NCI-H2107 treated with DMSO at 0.1 percent for 48 hours (cell line): ENCODE data around the gene PLEKHN1.
"Not testable (repeated sequence)": the region's sequence is repeated elsewhere in the genome, so short reads cannot be mapped to it uniquely, and the experiment has no call there.

Experiments
- DNase-seq: peaks from one replicate; lab custom pipeline; 2025; ENCODE audit not compliant: unreplicated experiment; lab: John Stamatoyannopoulos, UW

Gene PLEKHN1

GRCh38 chr1:1005774-1006304 is 39.6 kb downstream of the PLEKHN1 start:
- no peak for DNase-seq

- DNase-seq: no peak
These were observed 40.2 kb downstream of the PLEKHN1 start for GRCh38 chr1:1006305-1007159.

- not testable (repeated sequence) for DNase-seq
These were observed 43.8 kb downstream of the PLEKHN1 start for GRCh38 chr1:1010131-1010530.

- no peak for DNase-seq
These were observed 45.2 kb downstream of the PLEKHN1 start for GRCh38 chr1:1011396-1011949.

GRCh38 chr1:1012736-1013104 is 46.4 kb downstream of the PLEKHN1 start:
- not testable (repeated sequence) for DNase-seq

GRCh38 chr1:1013105-1013921 is 47.0 kb downstream of the PLEKHN1 start, which contains the start of gene ISG15:
Gene ISG15, plus strand, starts transcription at chr1:1013497. Its CDS starts 77 bp downstream, at chr1:1013574.
- no peak for DNase-seq

GRCh38 chr1:1013922-1014648 is 47.8 kb downstream of the PLEKHN1 start:
- DNase-seq: no peak

- no peak for DNase-seq
These were observed 48.8 kb downstream of the PLEKHN1 start for GRCh38 chr1:1014799-1015681.

- DNase-seq: not testable (repeated sequence)
These were observed 51.4 kb downstream of the PLEKHN1 start for GRCh38 chr1:1017397-1018320.

GRCh38 chr1:1018321-1018685 is 52.0 kb downstream of the PLEKHN1 start:
- not testable (repeated sequence) for DNase-seq

- DNase-seq: no peak
These were observed 53.1 kb downstream of the PLEKHN1 start for GRCh38 chr1:1019122-1019999.

GRCh38 chr1:1020000-1020404 is 53.7 kb downstream of the PLEKHN1 start, which contains the start of gene AGRN:
Gene AGRN, plus strand, starts transcription at chr1:1020120. Its CDS starts 53 bp downstream, at chr1:1020173.
- no peak for DNase-seq

GRCh38 chr1:1020415-1021009 is 54.2 kb downstream of the PLEKHN1 start:
- no peak for DNase-seq

- no peak for DNase-seq
These were observed 55.0 kb downstream of the PLEKHN1 start for GRCh38 chr1:1021010-1021919.

GRCh38 chr1:1021920-1022259 is 55.6 kb downstream of the PLEKHN1 start:
- no peak for DNase-seq

GRCh38 chr1:1022302-1023009 is 56.2 kb downstream of the PLEKHN1 start:
- DNase-seq: no peak
